ENCODE measurements around the gene AGBL4. TPM values are rescaled to one million over a fixed set of nuclear protein-coding genes. Genes with fewer than 3 reads are reported as not detected.

The AGBL4 gene
- total and polyA plus RNA-seq, 7 experiments from 2014 or later: 0.27 TPM; not detected in 6

DNA sequence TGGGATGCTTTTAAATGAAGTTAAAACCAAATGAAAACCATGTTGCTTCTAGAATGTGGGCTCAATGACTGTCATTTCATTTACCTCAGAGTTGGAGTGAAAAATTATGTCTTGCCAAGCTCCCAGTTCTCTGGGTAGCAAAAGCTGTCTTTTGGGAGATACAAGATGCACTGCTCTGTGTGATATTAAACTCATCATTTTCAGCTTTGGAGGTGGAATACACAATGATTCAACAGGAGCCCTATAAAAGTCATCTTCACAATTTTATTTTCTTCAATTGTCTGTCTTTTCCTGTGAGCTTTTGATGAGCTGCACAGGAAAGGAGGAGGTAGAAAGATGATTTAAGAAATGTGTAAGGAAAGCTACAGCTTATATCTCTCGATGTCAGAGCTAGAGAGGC is 1431.4 kb downstream of the AGBL4 start:
- no peak overlapping the region for H3K27ac ChIP-seq (ENCODE audit: low read depth, low read length)
- ChIA-PET POLR2A (no interaction called here), CTCF (no interaction called here)
- H3K4me1 ChIP-seq (ENCODE audit: control insufficient read depth in 2 of 2, insufficient read depth in 2 of 2, low read length in 2 of 2): no peaks in the 10 kb centered on the region
- ATAC-seq (no peak), DNase-seq (no peak)
- no peaks in the 10 kb centered on the region for H3K36me3 Mint-ChIP-seq
- no peak overlapping the region for H3K4me3 Mint-ChIP-seq
- H3K27ac Mint-ChIP-seq: no peak overlapping the region
- no peaks in the 10 kb centered on the region for H3K9me3 ChIP-seq (ENCODE audit: control insufficient read depth in 2 of 3, low read length in 3 of 3)
- no peaks in the 10 kb centered on the region for H3K9me3 Mint-ChIP-seq
- H3K4me3 ChIP-seq (ENCODE audit: low read length): no peak overlapping the region
- no peaks in the 10 kb centered on the region for H3K27me3 ChIP-seq (ENCODE audit: control insufficient read depth in 2 of 2, insufficient read depth in 2 of 2, low read length in 2 of 2)
- H3K4me1 Mint-ChIP-seq: peaks cover 0 to 1% (median 0%) of the 10 kb centered on the region in 7 donors
- intact Hi-C loops (cut with micrococcal nuclease): no loop called here
- H3K36me3 ChIP-seq (ENCODE audit: control insufficient read depth in 2 of 3, insufficient read depth in 3 of 3, low read length in 3 of 3): no peaks in the 10 kb centered on the region
- peaks cover 5 to 9% (median 6%) of the 10 kb centered on the region in 5 donors for H3K27me3 Mint-ChIP-seq

DNA sequence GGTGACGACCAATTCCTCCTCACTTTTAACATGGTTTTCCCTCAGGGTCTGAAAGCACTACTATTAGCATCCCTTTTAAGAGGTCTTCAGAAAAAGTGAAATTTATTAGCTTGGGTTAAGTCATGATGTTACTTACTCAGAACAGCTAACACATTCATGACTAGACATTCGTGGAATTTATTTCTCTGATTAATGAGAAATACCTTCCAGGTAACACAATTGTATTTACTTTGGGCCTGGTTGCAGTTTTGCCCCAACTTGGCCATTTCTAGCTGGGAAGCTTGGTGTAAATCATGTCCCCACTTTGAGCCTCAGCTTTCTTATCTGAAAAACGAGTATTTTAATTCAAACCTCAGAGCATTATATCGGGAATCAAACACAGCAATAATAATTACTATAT is 1432.6 kb downstream of the AGBL4 start:
- Histone ChIP-seq H3K27me3 (ENCODE audit: control insufficient read depth in 2 of 2, insufficient read depth in 2 of 2, low read length in 2 of 2) (no peaks in the 10 kb centered on the region), H3K9me3 (ENCODE audit: control insufficient read depth in 2 of 3, low read length in 3 of 3) (no peaks in the 10 kb centered on the region), H3K4me1 (ENCODE audit: control insufficient read depth in 2 of 2, insufficient read depth in 2 of 2, low read length in 2 of 2) (no peaks in the 10 kb centered on the region), H3K36me3 (ENCODE audit: control insufficient read depth in 2 of 3, insufficient read depth in 3 of 3, low read length in 3 of 3) (no peaks in the 10 kb centered on the region), H3K4me3 (ENCODE audit: low read length) (no peak overlapping the region), H3K27ac (ENCODE audit: low read depth, low read length) (no peak overlapping the region)
- Mint-ChIP-seq H3K4me1 (peaks cover 0 to 1% (median 0%) of the 10 kb centered on the region in 7 donors), H3K4me3 (no peak overlapping the region), H3K36me3 (no peaks in the 10 kb centered on the region), H3K9me3 (no peaks in the 10 kb centered on the region), H3K27me3 (peaks cover 5 to 20% (median 11%) of the 10 kb centered on the region in 5 donors), H3K27ac (no peak overlapping the region)
- ChIA-PET POLR2A (no interaction called here), CTCF (no interaction called here)
- no peak for DNase-seq
- no peak for ATAC-seq
- intact Hi-C loops (cut with micrococcal nuclease): no loop called here

DNA sequence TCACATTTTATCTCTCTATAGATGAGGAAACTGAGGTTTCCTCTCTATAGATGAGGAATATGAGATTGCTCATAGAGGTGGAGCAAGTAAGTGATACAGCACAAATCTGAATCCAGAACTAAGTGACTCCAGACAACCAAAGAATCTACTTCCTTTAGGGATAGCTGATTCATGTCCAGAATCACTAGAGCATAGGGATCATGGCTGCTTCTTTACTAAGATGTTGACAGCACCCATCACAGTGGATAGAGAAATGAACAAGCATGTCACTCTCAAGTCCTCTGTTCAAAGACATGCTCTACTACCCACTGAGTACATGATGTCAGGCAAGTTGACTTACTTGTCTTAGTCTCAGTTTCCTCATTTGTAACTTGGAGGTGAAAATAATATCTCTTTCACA is 1435.7 kb downstream of the AGBL4 start:
- ATAC-seq: no peak
- Histone ChIP-seq H3K9me3 (ENCODE audit: control insufficient read depth in 2 of 3, low read length in 3 of 3) (no peaks in the 10 kb centered on the region), H3K27ac (ENCODE audit: low read depth, low read length) (no peak overlapping the region), H3K36me3 (ENCODE audit: control insufficient read depth in 2 of 3, insufficient read depth in 3 of 3, low read length in 3 of 3) (no peaks in the 10 kb centered on the region), H3K4me3 (ENCODE audit: low read length) (no peak overlapping the region), H3K4me1 (ENCODE audit: control insufficient read depth in 2 of 2, insufficient read depth in 2 of 2, low read length in 2 of 2) (no peaks in the 10 kb centered on the region), H3K27me3 (ENCODE audit: control insufficient read depth in 2 of 2, insufficient read depth in 2 of 2, low read length in 2 of 2) (no peaks in the 10 kb centered on the region)
- ChIA-PET CTCF (no interaction called here), POLR2A (no interaction called here)
- Mint-ChIP-seq H3K27me3 (peaks cover 5 to 27% (median 9%) of the 10 kb centered on the region in 5 donors), H3K9me3 (no peaks in the 10 kb centered on the region), H3K27ac (no peak overlapping the region), H3K36me3 (no peaks in the 10 kb centered on the region), H3K4me1 (peaks cover 0 to 1% (median 0%) of the 10 kb centered on the region in 7 donors), H3K4me3 (no peak overlapping the region)
- intact Hi-C loops (cut with micrococcal nuclease): no loop called here
- no peak for DNase-seq

DNA sequence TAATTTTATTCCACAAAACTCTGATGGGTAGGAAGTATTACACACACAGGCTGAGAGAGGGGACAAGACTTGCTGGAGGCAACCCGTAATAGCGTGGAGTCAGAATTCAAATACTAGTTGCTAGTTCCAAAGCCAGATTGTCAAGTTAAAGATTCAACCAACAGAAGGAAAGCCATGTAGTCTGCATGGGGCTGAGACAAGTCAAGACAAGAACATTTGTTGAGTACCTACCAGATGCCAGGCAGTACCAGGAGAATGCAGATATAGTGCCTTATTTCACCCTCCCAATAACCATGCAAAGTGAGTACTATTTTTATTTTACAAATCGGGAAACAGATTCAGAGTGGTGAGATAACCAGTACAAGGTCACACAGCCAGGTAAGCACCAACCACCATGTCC is 1441.3 kb downstream of the AGBL4 start:
- DNase-seq (no peak), ATAC-seq (no peak)
- H3K4me3 ChIP-seq (ENCODE audit: low read length): no peak overlapping the region
- CTCF ChIA-PET: interaction anchor here (0.6 kb wide), 1 partner anchor 1649 kb away, joined by 3 read pairs; no protein-coding TSS in a partner anchor
- H3K36me3 Mint-ChIP-seq: no peaks in the 10 kb centered on the region
- no peaks in the 10 kb centered on the region for H3K9me3 ChIP-seq (ENCODE audit: control insufficient read depth in 2 of 3, low read length in 3 of 3)
- H3K27ac Mint-ChIP-seq: no peak overlapping the region
- no peaks in the 10 kb centered on the region for H3K4me1 ChIP-seq (ENCODE audit: control insufficient read depth in 2 of 2, insufficient read depth in 2 of 2, low read length in 2 of 2)
- no peak overlapping the region for H3K4me3 Mint-ChIP-seq
- no peak overlapping the region for H3K27ac ChIP-seq (ENCODE audit: low read depth, low read length)
- H3K9me3 Mint-ChIP-seq: peaks cover 0 to 1% (median 0%) of the 10 kb centered on the region in 11 donors
- peaks cover 2 to 22% (median 10%) of the 10 kb centered on the region in 5 donors for H3K27me3 Mint-ChIP-seq
- intact Hi-C loops (cut with micrococcal nuclease): no loop called here
- no peaks in the 10 kb centered on the region for H3K4me1 Mint-ChIP-seq
- POLR2A ChIA-PET: no interaction called here
- H3K27me3 ChIP-seq (ENCODE audit: control insufficient read depth in 2 of 2, insufficient read depth in 2 of 2, low read length in 2 of 2): no peaks in the 10 kb centered on the region
- H3K36me3 ChIP-seq (ENCODE audit: control insufficient read depth in 2 of 3, insufficient read depth in 3 of 3, low read length in 3 of 3): no peaks in the 10 kb centered on the region

DNA sequence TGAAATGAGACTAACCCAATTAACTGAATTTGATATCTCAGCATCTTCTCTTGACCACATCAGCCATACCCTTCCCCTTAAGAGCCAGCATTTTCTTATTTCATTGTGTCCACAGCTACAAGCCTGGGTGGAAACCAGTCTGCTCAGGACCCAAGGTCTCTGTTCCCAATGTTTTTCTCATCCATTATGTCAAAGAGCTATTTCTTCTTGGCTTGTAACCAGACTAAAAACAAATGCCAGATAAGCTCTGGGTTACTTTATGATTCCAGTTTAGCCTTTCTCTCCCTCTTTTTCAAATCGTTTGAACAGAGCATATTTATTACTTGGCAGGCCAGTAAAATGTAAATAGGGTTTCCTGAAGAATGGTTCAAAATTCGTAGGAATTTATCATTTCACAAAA is 1442.5 kb downstream of the AGBL4 start:
- H3K27ac ChIP-seq (ENCODE audit: low read depth, low read length): no peak overlapping the region
- no peaks in the 10 kb centered on the region for H3K4me1 ChIP-seq (ENCODE audit: control insufficient read depth in 2 of 2, insufficient read depth in 2 of 2, low read length in 2 of 2)
- CTCF ChIA-PET: no interaction called here
- H3K4me3 ChIP-seq (ENCODE audit: low read length): no peak overlapping the region
- DNase-seq: no peak
- Mint-ChIP-seq H3K4me3 (no peak overlapping the region), H3K36me3 (no peaks in the 10 kb centered on the region), H3K4me1 (no peaks in the 10 kb centered on the region), H3K27ac (no peak overlapping the region), H3K27me3 (peaks cover 0 to 13% (median 8%) of the 10 kb centered on the region in 5 donors), H3K9me3 (peaks cover 0 to 1% (median 0%) of the 10 kb centered on the region in 11 donors)
- H3K9me3 ChIP-seq (ENCODE audit: control insufficient read depth in 2 of 3, low read length in 3 of 3): no peaks in the 10 kb centered on the region
- ATAC-seq: no peak
- intact Hi-C loops (cut with micrococcal nuclease): no loop called here
- no peaks in the 10 kb centered on the region for H3K27me3 ChIP-seq (ENCODE audit: control insufficient read depth in 2 of 2, insufficient read depth in 2 of 2, low read length in 2 of 2)
- POLR2A ChIA-PET: no interaction called here
- H3K36me3 ChIP-seq (ENCODE audit: control insufficient read depth in 2 of 3, insufficient read depth in 3 of 3, low read length in 3 of 3): no peaks in the 10 kb centered on the region

DNA sequence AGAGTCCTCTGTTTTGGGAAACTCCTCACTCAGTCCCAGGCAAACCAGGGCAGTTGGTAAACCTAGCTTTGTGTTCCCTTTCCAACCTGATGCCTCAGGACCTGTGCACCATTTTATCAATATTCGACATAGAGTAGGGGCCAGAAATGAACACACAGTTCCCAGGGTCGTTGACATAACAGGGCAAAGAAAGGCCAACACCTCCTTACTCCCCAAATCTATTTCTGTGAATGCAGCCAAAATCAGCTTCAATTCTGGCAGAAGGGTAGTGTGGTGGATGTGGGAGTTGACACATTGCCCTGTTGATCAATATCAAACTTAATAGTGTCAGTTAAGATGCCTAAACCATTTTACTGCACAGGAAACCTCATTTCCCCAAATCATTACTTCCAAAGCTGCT is 1447.2 kb downstream of the AGBL4 start:
- no peak overlapping the region for H3K27ac ChIP-seq (ENCODE audit: low read depth, low read length)
- no peak overlapping the region for H3K4me3 ChIP-seq (ENCODE audit: low read length)
- ATAC-seq (no peak), DNase-seq (no peak)
- Mint-ChIP-seq H3K27me3 (peaks cover 3 to 24% (median 19%) of the 10 kb centered on the region in 5 donors), H3K4me1 (peaks cover 0 to 3% (median 0%) of the 10 kb centered on the region in 7 donors), H3K36me3 (no peaks in the 10 kb centered on the region), H3K9me3 (peaks cover 0 to 1% (median 0%) of the 10 kb centered on the region in 11 donors), H3K27ac (no peak overlapping the region), H3K4me3 (no peak overlapping the region)
- no peaks in the 10 kb centered on the region for H3K4me1 ChIP-seq (ENCODE audit: control insufficient read depth in 2 of 2, insufficient read depth in 2 of 2, low read length in 2 of 2)
- intact Hi-C loops (cut with micrococcal nuclease): no loop called here
- H3K36me3 ChIP-seq (ENCODE audit: control insufficient read depth in 2 of 3, insufficient read depth in 3 of 3, low read length in 3 of 3): no peaks in the 10 kb centered on the region
- ChIA-PET POLR2A (no interaction called here), CTCF (no interaction called here)
- H3K9me3 ChIP-seq (ENCODE audit: control insufficient read depth in 2 of 3, low read length in 3 of 3): no peaks in the 10 kb centered on the region
- no peaks in the 10 kb centered on the region for H3K27me3 ChIP-seq (ENCODE audit: control insufficient read depth in 2 of 2, insufficient read depth in 2 of 2, low read length in 2 of 2)

DNA sequence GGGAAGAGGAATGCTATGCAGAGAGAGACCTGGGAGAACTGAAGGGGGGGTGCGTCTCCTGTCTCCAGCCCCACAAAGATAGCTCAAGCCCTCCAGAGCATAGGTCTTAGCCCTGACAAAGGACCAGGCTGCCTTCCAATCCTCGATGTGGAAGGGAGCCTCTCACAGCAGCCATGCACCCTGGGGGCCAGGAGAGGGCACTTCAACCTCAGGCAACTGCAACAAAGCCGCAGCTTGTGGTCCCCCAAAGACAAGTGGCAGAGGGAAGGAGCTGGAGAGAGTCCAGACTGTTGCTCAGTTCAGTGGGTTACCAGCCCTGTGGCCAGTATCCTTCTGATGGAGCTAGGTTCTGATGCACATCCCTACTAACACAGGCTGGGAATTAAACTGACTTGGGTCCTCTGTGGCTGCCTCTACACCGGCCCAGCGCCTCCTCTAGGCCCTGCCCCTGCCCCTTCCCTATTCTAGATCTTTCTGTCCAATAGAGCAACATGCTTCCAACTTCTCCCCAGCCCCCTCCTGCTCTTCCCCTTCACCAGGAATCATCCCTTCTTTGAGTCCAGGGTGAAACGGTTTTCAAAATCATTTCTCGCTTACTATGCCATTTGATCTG is 1451.0 kb downstream of the AGBL4 start:
- Mint-ChIP-seq H3K4me1 (peaks cover 0 to 3% (median 0%) of the 10 kb centered on the region in 7 donors), H3K27ac (no peak overlapping the region), H3K4me3 (no peak overlapping the region), H3K9me3 (no peaks in the 10 kb centered on the region), H3K36me3 (no peaks in the 10 kb centered on the region), H3K27me3 (peaks cover 3 to 24% (median 19%) of the 10 kb centered on the region in 5 donors)
- H3K27me3 ChIP-seq (ENCODE audit: control insufficient read depth in 2 of 2, insufficient read depth in 2 of 2, low read length in 2 of 2): no peaks in the 10 kb centered on the region
- no peak overlapping the region for H3K4me3 ChIP-seq (ENCODE audit: low read length)
- intact Hi-C loops (cut with micrococcal nuclease): no loop called here
- ChIA-PET POLR2A (no interaction called here), CTCF (no interaction called here)
- H3K4me1 ChIP-seq (ENCODE audit: control insufficient read depth in 2 of 2, insufficient read depth in 2 of 2, low read length in 2 of 2): no peaks in the 10 kb centered on the region
- no peak overlapping the region for H3K27ac ChIP-seq (ENCODE audit: low read depth, low read length)
- DNase-seq: no peak
- ATAC-seq: no peak
- H3K36me3 ChIP-seq (ENCODE audit: control insufficient read depth in 2 of 3, insufficient read depth in 3 of 3, low read length in 3 of 3): no peaks in the 10 kb centered on the region
- H3K9me3 ChIP-seq (ENCODE audit: control insufficient read depth in 2 of 3, low read length in 3 of 3): no peaks in the 10 kb centered on the region

All from naive thymus-derived CD4-positive, alpha-beta T cell (primary cell).